GM19035 (cell line): Measurements from ENCODE around the gene PPM1D.
"Not testable (repeated sequence)": the region's sequence is repeated elsewhere in the genome, so short reads cannot be mapped to it uniquely, and the experiment has no call there.

Experiments used
- ATAC-seq: cut with Tn5 transposase; IDR thresholded peaks from one replicate; pipeline ENCODE4 v1.9.1; 2021; ENCODE audit not compliant: unreplicated experiment

The PPM1D gene

DNA sequence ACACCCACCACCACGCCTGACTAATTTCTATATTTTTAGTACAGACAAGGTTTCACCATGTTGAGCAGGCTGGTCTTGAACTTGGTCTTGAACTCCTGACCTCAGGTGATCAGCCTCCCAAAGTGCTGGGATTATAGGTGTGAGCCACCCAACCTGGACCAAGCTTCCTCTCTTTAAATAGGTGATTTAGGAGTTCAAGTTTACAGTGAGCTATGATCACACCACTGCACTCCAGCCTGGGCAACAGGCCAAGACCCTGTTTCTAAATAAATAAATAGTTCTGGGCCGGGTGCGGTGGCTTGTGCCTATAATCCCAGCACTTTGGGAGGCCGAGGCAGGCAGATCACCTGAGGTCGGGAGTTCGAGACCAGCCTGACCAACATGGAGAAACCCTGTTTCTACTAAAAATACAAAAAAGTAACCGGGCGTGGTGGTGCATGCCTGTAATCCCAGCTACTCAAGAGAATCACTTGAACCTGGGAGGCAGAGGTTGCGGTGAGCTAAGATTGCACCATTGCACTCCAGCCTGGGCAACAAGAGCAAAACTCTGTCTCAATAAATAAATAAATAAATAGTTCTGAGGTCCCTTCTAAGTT lies 6.5 kb upstream of the PPM1D start:
- ATAC-seq, result not testable (repeated sequence)

DNA sequence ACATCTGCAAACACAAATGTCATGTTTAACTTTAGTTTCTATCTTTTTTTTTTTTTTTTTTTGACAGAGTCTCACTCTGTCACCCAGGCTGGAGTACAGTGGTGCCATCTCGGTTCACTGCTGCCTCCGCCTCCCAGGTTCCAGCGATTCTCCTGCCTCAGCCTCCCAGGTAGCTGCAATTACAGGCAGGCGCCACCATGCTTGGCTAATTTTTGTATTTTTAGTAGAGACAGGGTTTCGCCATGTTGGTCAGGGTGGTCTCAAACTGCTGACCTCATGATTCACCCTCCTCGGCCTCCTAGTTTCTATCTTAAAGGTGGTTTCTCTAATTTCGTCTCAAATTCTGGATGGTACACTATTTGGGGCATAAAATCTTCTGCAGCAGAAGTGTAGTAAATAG lies 5.8 kb upstream of the PPM1D start:
- ATAC-seq, result not testable (repeated sequence)

DNA sequence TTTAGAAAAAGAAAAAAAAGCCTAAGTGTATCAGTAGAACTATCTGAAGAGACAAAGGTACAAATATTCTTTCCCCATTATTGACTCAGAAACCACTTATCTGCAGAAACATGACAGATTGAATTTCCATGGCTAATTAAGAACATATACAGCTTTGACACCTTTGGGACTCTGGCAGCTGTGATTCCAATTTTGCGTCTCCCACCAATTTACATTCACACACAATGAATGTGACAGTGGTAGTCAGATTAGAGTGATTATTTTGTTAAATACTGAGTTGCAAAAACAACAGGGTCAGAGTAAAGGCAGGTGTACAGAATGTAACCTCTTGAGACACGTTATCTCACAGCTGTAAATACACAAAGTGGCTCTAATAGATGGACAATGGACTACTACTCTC lies 5.3 kb upstream of the PPM1D start:
- ATAC-seq, result no peak

DNA sequence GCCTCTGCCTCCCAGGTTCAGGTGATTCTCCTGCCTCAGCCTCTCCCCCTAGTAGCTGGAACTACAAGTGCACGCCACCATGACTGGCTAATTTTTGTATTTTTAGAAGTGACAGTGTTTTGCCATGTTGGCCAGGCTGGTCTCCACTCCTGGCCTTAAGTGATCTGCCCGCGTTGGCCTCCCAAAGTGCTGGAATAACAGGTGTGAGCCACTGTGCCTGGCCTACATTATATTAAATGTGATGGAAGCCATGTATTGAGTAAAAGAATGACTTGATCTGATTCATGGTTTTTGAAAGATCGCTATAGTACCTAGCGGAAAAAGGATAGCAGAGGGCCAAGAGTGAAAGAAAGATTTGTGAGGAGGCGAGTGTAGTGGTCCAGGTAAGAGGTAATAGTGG lies 2.7 kb upstream of the PPM1D start:
- no peak for ATAC-seq

DNA sequence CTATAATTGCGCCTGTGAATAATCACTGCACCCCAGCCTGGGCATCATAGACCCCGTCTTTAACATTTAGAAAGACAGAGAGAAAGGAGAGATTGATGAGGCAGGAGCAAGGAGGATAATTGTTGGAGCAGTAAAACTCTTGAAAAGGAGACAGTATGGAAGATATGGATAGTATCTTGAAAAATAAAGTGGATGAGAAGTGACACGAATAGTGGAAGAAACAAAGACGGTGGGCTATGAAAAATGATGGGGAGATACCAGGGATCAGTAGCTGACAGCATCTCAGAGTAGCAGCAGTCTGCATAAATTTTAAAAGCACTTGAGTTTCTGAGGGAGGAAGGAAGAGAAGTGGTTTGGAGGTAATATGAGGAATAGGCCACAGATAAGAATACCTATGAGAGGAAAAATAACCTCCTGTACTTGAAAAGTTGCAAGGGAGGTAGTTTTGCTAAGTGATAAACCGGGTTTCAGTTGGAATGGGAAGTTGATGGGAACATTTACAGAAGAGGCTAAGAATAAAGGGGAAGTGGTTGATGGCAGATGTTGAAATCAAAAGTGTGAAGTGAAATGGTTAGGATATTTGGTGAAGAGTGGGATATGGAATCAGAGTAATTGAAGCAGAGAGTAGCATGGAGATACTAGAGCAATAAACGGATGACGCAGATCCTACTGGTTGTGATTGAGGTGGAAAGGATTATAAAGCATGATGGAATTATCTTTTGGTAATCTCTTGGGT lies 1.8 kb upstream of the PPM1D start:
- ATAC-seq, result no peak

DNA sequence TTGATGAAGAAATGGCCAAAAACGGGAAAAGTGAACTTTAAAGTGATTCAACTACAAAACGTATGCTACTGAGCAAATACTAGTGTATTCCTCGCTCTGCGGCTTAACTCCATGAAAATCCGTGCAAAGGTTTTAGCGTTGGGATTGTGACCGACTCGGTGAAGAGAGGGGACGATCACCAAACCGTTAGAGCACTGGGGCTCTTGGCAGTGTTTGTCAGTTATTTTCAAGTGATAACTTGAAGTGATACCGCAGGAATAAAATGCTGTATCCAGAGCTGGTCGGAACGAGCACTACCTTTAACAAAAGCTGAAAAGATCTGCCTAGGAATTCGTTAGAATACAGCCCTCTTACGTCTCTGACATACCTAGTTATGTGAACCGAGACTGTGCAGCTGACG lies 773 bp upstream of the PPM1D start:
- ATAC-seq, result peak; percentile 9

DNA sequence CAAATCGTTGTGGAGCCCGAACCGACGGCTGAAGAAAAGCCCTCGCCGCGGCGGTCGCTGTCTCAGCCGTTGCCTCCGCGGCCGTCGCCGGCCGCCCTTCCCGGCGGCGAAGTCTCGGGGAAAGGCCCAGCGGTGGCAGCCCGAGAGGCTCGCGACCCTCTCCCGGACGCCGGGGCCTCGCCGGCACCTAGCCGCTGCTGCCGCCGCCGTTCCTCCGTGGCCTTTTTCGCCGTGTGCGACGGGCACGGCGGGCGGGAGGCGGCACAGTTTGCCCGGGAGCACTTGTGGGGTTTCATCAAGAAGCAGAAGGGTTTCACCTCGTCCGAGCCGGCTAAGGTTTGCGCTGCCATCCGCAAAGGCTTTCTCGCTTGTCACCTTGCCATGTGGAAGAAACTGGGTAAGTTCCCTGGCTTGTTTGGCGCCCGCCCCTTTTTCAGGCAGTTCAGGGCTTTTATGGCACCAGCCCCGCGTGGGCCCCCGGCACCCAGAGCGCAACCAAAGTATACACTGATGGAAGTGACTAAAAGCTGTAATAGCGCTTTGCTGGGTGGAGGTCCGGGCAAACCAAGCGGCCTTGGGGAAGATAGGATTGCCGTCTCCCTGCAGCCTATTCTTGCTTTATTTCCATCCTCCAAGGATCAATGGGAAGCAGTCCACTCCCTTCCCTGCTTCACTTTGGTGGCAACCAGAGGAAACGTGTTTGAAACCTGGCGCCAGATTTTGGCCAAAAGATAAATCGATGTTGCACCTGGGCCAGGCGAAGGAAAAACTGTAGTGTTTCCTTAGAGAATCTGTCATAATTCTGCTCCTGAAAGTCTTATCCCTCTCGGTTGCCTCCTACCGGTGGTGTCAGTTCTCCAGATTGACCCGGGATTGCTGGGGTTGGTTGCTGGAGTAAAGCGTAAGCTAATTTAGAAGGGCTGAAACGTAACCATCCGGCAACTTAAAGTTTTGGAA lies 775 bp downstream of the PPM1D start:
- peak; percentile 15 for ATAC-seq

DNA sequence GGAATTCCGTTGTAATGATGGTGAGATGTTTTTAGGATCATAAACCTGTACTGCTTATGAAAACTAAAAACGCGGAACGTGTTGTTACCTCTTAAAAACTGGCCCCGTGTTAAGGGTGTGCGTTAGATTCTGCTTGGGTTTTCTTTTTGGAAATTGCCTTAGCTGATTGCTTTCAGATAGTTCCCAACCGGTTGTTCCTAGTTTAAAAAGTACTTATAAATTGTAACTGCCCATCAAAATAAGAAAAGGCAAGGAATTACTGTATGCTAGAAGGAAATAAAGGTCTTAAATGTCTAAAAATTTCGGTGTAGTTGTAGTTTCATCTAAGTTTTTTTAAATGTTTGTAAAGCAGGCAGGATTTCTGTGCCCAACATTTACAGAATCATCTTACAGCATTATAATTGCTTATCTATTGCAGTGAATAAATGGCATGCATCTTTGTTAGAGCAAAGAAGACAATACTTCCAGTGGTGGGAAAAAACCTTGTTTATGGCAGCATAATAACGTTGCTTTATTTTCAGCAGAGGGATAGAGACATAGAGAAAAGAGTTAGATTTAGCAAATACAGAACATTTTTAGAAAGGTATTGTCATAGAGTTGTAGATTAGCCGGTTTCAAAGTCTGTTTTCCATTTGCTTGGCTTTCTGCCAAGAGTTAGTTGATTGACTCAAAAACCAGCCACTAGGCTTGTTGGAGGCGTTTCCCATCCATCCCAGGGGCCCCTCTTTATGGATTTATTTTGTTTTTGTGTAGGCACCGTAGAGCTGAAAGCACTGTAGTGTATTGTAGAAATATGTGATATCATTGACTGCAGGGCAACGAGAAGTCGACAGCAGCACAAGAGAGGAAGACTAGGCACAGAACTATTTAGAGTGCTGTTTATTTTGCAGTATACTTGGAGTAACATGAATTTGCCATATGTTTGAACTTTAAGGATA lies 1.7 kb downstream of the PPM1D start:
- ATAC-seq, result no peak

DNA sequence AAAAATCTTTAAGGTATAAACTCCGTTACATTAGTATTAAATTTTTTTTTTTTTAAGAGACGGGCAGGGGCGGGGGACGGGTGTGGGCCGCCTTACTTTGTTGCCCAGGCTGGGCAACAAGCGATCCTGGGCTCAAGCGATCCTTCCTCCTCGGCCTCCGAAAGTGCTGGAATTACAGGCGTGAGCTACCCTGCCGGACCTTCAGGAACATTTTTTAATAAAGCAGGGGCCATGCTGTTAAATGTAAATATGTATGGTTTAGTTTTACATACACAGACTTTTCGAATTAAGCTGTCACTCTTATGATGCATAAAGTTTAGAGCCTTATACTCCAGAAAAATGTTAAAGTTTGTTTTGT lies 2.4 kb downstream of the PPM1D start:
- no peak for ATAC-seq

DNA sequence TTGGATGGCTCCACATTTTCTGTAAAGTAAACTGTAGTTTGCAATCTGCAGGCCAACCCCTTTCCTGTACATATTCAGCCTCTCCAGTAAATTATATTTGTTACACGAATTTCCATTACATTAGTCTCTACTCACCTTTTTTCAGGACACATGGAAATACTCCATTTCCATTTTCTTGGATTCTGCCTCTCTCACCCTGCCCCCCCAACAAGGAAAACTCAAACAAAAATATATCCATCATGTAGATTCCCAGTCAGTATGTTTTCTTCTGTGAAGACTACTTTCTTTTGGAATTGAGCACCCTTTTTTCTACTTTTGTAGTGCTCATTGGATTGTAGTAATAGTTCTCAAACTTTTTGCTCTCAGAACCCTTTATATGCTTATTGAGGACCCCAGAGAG lies 2.9 kb downstream of the PPM1D start:
- no peak for ATAC-seq

DNA sequence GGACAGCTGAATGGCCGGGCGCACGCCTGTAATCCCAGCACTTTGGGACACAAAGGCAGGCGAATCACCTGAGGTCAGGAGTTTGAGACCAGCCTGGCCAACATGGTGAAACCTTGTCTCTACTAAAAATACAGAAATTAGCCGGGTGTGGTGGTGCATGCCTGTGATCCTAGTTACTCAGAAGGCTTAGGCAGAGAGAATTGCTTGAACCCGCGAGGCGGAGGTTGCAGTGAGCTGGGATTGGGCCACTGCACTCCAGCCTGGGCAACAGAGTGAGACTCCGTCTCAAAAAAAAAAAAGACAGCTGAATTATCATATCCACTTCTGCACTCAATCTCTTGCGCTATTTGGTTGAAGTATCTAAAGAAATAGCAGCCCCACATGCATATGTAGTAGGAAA lies 3.5 kb downstream of the PPM1D start:
- not testable (repeated sequence) for ATAC-seq

DNA sequence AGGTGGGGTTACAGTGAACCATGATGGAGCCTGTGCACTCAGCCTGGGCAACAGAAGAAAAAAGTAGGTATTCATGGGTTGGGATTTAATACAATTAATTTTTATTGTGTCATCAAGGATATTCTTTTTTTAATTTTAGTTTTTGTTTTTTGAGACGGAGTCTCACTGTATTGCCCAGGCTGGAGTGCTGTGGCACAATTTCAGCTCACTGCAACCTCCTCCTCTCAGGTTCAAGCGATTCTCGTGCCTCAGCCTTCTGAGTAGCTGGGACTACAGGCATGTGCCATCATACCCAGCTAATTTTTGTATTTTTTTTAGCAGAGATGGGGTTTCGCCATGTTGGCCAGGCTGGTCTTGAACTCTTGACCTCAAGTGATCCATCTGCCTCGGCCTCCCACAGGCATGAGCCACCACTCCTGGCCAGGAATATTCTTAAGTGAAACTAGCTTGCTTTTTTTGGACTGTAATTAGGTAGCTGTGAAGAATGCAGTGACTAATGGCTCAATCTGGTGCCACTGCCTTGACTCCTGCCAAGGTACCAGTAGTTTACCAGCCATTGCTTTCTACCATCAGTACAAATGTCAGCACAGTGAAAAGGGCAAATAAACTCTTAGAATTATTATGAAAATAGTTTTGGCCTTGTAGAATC lies 4.8 kb downstream of the PPM1D start:
- ATAC-seq, result no peak

DNA sequence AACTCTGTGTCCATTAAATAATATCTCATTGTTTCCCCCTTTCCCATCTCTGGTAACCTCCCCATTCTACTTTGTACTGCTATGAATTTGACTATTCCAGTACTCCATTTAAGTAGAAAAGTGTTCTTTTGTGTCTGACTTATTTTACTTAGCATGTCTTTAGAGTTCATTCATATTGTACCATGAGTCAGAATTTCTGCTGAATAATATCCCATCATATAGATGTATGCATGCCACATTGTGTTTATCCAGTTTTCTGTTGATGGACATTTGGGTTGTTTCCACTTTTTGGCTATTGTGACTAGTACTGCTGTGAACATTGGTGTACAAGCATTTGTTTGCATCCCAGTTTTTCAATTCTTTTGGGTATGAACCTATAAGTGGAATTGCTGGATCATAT lies 6.0 kb downstream of the PPM1D start:
- ATAC-seq, result no peak

DNA sequence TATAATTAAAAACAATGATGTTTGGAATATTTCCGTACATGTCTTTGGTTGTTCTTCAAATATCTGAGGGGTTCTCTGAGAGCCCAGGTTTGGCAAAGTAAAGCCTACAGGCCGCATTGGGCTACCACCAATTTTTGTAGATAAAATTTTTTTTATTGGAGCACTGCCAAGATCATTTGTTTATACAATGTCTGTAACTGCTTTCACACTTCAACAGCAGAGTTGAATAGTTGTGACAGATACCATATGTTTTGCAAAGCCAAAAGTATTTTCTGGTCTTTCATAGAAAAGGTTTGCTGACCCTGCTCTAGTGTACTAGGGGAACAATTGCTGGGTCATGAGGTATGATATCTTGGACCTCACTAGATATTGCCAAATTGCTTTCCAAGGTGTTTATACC lies 10.5 kb downstream of the PPM1D start:
- no peak for ATAC-seq

DNA sequence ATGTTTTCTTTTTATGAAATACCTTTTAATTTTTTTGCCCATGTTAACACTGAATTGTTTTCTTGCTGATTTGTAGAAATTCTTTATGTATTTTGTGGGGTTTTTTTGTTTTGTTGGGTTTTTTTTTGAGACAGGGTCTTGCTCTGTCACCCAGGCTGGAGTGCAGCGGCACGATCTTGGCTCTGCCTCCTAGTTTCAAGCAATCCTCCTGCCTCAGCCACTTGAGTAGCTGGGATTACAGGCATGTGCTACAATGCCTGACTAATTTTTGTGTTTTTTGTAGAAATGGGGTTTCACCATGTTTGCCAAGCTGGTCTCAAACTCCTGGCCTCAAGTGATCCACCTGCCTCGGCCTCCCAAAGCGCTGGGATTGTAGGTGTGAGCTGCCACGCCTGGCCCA lies 11.3 kb downstream of the PPM1D start:
- not testable (repeated sequence) for ATAC-seq

DNA sequence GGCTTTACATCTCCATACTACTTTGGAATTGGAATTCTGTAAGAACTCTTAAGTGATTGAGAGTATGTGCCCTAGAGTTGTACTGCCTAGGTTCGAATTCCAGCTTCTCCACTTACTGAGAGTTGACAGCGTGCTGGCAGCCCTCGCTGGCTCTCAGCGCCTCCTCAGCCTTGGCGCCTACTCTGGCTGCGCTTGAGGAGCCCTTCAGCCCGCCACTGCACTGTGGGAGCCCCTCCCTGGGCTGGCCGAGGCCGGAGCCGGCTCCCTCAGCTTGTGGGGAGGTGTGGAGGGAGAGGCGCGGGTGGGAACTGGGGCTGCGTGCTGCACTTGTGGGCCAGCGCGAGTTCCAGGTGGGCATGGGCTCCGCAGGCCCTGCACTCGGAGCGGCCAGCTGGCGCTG lies 13.3 kb downstream of the PPM1D start:
- no peak for ATAC-seq

DNA sequence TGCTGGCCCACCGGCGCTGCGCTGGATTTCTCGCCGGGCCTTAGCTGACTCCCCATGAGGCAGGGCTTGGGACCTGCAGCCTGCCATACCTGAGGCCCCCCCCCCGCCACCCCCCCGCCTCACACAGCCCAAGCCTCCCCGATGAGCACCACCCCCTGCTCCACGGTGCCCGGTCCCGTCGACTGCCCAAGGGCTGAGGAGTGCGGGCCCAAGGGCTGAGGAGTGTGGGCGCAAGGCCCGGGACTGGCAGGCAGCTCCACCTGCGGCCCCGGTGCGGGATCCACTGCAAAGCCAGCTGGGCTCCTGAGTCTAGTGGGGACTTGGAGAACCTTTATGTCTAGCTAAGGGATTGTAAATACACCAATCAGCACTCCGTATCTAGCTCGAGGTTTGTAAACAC lies 13.8 kb downstream of the PPM1D start:
- ATAC-seq, result not testable (repeated sequence)

DNA sequence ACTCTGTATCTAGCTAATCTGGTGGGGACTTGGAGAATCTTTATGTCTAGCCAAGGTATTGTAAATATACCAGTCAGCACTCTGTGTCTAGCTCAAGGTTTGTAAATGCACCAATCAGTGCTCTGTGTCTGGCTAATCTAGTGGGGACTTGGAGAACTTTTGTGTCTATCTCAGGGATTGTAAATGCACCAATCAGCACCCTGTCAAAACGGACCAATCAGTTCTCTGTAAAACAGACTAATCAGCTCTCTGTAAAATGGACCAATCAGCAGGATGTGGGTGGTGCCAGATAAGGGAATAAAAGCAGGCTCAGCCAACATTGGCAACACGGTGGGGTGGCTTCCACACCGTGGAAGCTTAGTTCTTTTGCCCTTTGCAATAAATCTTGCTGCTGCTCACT lies 14.3 kb downstream of the PPM1D start:
- ATAC-seq, result not testable (repeated sequence)

DNA sequence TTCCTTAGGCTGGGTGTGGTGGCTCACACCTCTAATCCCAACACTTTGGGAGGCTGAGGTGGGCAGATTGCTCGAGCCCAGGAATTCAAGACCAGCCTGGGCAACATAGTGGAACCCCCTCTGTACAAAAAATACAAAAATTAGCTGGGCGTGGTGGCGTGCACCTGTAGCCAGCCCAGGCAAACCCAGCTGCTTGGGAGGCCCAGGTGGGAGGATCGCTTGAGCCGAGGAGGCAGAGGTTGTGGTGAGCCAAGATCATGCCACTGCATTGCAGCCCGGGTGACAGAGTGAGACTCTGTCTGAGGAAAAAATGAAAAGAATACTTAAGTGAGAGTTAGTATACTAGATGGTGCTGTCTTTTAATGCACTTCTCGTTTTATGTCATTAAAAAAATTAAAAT lies 15.1 kb downstream of the PPM1D start:
- no peak for ATAC-seq

DNA sequence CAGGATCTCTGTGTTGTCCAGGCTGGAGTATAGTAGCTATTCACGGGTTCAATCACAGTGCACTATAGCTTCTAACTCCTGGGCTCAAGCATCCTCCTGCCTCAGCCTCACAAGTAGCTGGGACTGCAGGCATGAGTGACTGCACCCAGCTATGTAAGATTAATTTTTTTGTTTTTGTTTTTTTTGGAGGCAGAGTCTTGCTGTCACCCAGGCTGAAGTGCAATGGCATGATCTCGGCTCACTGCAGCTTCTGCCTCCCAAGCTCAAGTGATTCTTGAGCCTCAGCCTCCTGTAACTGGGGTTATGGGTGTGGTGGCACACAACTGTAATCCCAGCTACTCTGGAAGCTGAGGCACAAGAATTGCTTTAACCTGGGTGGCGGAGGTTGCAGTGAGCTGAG lies 15.8 kb downstream of the PPM1D start:
- no peak for ATAC-seq
